ENCODE measurements around the gene CHMP6.

Gene CHMP6

DNA sequence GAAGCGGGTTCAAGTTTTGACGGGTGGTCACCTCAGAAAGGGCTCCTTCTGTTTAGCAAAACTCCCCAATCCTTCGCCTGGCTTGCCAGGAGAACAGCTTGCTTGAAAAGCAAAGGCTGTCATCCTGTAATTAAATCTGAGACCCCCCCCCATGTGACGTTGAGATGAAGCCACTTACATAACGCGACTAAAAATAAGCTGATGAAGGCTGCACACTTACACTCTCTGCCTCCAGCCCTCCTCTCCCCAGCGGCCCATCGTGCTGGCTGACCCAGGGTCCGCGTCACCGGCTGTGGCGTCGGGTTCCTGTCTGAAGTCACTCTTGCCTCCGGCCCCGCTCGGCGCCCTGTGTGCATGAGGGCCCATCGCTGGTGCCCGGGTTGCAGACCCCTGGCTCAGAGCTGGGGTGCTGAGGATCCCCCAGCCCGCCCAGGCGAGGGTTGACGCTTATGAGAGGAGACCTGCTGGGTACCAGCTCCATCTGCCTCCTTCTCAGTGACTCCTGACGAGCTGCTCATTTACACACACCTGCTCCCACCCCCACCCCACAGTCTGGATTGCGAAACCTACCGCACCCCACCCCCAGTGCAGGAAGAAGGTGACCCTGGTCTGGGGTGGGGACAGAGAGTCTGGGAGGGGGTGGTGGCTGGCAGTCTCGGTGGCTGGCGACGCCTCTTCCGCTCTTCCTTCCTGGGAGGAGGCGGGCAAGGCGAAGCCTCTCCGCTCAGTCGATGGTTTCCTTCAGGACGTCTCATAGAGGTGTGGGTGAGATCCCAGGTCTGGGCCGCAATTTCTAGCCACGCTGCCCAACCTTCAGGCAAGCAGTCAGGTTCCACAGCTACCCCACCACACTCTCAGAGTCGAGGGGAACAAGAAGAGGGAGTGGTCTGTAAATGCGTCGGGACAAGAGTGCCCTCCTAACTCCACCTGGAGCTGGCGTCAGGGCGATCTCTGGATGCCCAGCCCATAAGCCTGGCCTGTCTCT is 40.2 kb downstream of the CHMP6 start:
- no peak for FAIRE-seq

DNA sequence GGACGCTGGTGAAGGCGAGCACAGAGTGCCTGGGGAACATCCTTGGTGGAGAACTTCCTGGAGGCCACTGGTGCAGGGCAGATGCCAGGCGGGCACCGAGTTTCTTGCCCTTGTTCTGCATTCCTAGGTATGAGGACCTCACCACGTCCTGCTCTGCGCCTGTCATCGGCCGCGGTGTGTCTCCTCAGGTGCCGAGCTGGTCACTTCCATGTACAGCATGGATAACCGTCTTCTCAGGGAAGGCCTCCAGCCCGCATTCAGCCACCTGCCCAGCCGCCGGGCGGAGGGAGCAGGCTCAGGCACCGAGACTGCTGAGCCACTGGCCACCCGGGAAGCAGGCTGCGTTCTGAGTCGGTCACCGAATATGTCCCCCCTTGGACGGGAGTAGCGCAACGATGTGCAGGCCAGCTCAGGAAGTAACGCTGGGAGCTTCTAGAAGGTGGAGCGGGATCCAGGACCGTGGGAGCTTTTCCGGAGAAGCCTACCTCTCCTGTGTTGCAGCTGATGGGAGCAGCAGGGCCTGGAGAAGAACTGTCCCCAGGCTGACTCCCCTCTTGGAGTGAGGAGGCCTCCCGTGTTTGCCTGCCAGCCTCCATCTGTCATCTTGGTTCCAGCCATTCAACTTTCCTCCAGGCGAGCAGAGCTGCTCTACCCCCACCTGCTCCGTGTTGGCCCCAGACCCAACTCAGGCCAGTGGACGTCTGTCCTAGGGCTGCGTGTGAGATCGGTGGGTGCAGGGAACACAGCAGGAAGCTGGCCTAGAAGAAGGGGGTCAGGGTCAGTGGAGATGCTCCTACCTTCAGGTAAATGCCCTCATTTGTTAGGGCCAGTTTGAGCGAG is 41.2 kb downstream of the CHMP6 start:
- no peak for FAIRE-seq

- no peak for FAIRE-seq
Measured at GRCh38 chr17:81033535-81034167, 42.0 kb downstream of the CHMP6 start.

DNA sequence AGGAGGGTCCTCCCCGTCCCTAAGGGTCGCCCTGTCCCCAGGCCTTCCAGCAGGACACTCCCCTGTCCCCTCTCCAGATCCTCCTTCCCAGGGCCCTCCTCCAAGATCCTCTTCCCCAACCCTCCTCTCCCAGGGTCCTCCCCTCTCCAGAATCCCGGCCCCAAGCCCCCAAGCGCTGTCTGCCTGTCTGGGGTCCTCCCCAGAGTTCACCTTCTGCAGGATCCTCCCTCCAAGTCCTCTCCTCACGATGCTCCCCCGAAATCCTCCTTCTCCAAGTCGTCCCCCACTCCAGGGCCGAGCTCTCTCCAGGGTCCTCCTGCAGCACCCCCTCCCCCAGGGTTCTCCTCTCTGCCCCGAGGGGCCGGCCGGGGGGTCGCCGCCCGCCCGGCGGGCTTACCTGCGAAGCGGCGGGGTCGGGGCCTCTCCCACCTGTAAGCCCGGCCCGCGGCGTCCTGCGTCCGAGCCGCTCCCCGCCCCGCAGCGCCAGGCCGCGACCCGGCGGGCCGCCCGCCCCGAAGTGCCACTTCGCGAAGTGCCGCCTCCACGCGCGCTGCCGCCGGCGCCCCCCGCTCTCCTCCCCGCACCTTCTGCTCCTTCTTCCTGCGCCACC is 42.6 kb downstream of the CHMP6 start:
- no peak for FAIRE-seq

DNA sequence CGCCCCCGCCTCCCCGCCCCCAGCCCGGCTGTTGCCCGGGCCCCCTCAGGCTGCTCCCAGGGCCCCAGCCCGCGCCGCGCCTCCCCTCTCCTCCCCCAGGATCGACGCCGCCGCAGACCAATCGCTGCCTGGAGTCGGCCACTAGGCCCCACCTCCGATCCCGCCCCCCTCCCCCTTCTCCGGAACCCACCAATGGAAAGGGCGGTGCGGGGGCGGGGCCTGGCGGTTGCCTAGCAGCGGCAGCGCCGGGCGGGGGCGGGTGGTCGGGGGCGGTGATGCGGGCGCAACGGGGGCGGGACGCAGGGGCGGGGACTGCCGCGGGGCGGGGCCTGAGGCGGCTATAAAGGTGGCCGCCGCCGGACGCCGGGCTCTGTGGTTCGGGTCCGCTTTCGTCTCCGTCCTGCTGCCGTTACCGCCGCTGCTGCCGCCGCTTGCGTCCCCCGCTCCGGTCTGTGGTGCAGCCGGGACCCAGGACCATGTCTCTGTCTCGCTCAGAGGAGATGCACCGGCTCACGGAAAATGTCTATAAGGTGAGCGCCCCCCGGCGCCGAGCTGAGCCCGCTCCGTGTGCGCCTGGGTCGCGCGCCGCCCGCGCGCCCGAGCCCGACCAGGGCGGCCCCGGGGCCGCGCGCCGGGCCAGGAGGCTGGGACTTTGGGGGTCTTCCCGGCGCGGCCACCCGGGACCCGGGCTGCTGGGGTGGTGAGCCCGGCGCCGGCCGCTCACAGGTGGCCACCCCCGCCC is 43.3 kb downstream of the CHMP6 start, which contains the start of gene BAIAP2:
TSS of gene BAIAP2 (plus strand) at position 373 of the 742 bp plus-strand sequence. CDS start at position 477, 104 bp downstream.
- FAIRE-seq: no peak

- no peak for FAIRE-seq
Measured at GRCh38 chr17:81035521-81036196, 44.0 kb downstream of the CHMP6 start.

DNA sequence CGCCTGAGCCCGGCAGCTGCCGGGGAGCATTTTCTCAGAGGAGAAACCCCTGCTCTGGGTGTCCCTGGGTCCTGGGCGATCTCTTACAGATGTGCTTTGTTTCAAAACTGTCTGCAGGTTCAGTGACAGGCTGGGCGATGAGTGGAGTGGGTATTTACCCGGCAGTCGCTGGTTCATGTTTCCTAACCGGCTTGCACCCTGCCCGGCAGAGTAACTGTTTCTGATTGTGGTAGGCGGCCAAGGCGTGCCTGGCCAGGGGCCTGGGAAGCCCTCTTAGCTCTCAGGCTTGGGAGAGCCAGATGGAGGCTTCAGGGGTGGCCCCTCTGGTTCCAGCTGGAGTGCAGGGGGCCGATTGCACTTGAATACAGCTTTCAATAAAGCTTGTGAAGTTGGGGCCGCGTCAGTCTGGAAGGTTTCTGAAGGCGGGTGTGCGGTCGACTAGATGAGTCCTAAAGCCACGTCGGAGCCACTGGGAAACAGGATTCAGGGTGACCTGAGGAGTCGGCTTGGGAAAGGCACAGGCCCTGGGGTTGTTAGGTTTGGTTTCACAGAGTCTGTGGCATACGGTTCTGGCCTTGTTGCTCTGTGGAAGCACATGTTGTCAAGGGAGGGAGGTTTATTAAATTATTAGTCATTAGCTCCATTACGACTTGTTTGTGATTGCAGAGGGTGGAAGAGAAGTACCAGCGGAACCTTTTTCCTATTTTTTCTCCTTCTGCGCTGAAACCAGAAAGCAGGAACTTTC is 44.7 kb downstream of the CHMP6 start:
- FAIRE-seq: no peak

DNA sequence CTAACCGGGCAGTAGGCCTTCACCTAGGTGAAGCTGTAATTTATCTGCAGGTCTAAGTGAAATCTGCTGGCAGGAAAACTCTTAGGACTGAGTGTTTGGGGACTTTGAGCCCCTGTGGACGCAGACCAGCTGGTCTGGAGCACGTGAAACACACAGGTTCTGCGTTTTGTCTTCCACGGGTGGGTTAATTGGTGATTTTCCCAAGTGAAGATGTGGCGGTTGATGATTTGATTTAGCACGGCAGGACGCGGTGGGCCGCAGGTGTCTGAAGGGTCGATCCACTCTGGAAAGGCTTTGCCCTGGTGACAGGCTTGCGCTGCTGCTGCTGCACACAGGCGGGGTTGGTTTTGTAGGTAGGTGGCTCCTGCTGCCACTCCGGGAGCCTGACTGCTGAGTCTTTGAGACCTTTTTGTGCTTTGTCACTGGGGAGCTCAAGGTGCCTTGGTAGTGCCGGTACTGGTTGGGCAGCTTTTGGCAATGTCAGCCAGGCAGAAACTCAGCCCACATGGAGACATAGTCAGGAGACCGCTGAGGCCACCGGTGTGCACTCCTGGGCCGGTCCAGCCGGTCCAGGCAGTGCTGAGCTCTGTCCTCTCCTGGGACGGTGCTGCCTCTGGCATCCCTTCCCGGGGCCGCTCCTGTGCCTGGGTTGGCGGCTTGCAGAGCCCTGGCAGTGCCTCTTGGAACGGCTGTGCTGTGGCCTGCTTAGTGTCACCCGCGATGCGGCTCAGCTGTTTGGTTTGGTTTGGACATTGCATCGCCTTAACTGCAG is 45.6 kb downstream of the CHMP6 start:
- FAIRE-seq: no peak

DNA sequence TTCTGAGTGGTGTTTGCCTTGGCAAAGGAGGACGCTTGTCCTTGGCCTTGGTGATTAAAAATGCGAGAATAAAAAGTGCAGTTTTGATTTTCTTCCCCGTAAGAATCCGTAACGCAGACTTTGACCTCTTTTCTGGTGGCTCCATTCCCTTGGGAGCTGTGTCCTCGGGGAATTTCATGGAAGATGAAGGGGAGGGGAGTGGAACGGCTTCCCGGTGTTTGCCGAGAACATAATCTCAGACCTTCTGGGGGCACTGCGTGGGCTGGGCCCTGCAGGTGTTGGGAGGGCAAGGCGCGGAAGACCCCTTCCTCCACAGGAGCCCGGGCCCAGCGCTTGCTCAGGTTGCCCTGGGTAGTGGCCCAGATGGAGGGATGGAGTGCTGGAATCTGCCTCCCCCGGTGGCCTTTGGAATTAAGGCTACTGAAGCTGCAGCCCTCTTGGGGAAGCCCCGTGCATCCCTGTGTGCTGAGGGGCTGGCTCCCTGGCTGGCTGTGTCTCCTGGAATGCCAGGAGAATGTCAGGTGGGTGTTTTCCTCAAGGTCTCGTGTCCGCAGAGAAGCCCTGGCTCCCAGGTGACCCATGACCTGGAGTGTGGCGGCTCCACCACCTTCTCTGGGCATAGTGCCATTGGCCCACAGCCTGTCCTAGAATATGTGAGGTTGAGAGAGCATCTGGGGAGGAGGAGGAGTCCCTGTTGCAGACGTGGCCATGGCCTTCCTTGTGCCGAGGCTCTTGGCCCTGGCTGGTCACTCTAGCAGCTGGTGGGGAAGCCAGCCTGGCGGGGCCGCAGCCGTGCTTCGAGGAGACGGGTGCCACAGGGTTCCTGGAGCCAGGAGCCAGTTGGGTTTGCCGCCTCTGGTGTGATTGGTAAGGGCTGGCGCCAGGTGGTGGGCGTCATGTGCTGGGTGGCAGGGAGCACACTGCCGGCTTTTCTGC is 46.4 kb downstream of the CHMP6 start:
- FAIRE-seq: no peak

DNA sequence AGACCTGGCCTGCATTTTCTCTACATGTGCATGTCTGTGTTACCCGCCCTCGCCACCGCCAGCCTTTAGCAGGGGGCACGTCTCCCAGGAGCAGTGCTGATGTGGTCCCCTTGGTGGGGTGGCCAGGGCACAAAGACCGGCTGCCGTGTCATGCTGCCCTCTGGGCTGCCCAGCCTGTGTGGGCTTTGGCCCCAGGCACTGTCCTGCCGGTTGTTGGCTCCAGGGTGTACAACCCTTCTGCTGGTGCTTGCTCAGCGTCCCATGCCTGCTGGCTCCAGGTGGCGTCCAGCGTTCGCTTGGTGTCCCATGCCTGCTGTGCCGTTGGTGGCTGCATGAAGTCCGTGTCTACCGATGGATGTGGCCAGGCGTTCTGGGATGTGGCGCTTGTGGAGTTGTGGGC is 47.5 kb downstream of the CHMP6 start:
- FAIRE-seq: no peak

GRCh38 chr17:81039854-81040758 is 48.5 kb downstream of the CHMP6 start:
- no peak for FAIRE-seq

DNA sequence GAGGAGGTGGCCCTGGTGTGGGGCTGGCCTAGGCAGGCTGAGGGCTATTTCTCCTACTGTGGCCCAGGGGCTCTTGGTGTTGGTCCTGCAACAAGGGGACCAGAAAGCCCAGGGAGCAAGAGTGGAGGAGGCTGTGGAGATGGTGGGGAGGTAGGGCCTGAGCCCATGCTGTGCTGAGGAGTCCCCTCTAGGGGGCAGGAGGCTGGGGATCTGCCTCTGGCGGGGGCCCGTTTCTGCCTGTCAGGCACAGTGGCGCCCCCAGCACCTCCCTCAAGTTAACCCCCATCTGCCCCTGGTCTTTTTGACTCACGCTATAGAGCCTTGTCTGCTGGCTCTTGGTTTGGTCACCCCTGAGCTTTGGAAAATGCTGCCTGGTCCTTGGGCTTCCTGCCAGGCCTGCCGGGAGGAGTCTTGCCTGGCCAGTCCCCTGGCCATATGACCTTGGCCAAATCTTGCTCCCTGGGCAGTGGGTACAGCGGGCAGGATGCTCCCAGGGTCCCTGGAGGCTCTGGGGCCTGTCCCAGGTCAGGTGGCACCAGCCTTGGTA is 49.2 kb downstream of the CHMP6 start:
- FAIRE-seq: no peak

- FAIRE-seq: no peak
Measured at GRCh38 chr17:81042606-81043005, 51.0 kb downstream of the CHMP6 start.

DNA sequence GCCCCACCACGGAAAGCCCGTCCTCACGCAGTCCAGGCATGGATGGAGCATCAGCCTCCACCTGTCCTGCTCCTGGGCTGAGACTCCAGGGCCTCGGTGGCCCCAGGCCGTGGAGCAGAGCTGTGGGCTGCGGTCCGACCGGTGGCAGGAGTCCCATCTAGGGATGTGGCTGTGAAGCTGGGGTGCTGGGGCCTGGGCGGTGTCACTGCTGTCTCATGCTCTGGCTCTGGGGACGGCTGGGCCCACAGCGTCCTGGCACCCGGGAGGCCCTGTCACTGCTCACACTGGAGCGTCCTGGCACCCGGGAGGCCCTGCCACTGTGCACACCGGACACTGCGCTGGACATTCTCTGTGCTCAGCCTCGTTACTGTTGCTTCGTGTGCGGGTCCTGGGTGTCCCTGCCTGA is 51.7 kb downstream of the CHMP6 start:
- FAIRE-seq: no peak

DNA sequence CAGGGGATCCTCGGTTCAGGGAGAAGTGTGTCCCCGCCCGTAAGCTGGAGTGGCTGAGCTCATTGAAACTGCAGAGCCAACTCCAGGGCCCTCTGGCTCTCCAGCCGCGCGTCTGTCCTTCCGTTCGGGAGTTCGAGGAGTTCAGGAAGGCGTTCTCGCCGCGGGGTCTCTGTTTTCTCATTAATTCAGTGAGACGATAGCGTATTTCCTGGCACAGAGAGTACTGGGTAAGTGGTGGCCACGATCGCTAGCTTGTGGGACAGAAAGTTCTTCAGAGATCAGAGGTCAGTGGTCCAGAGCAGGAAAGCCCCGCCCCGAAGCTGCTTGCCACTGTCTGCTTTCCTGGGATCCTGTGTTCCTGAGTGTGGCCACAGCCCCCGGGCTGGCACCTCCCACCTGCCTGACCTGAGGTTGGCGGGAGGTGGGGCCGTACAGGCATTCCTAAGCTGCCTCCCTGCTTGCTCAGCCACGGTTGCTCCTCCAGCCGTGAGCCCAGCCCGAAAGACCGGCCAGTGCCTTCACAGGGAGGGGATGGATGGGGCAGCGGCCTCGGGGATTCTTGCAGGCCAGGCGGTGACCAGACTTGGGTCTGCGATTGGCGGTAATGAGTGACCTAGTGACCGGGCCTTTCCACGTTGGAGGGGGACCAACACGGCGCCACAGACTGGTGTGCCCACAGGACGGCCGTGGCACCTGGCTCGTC is 52.2 kb downstream of the CHMP6 start:
- FAIRE-seq: no peak

DNA sequence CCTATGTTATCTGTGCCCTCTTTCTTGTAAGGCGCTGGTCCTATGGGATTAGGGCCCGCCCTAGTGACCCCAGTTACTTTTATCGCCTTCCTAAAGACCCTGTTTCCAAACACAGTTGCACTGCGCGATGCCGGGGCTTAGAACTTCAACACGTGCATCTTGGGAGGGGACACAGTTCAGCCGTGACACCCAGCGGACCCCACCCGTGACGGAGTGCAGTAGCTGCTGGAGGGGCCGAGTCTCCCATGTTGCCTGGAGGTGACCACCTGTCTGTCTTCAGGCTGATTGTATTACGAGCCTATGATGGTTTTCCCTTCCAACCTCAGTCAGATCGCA is 52.8 kb downstream of the CHMP6 start:
- no peak for FAIRE-seq
